Erythroblast (primary cell): ENCODE measurements around the gene NRXN3.

Experiments used
- GATA1 ChIP-seq: IDR thresholded peaks from 2 replicates; pipeline ENCODE4 v1.6.1; 2011; ENCODE audit warnings: low read depth, mild to moderate bottlenecking, control low read depth, low read length, moderate library complexity
- POLR2A ChIP-seq: IDR thresholded peaks from 2 replicates; pipeline ENCODE4 v1.6.1; 2011; ENCODE audit warnings: mild to moderate bottlenecking, low read length

- TF ChIP-seq POLR2A (no peak), GATA1 (no peak)
Measured at GRCh38 chr14:79111987-79112501, 941.9 kb downstream of the NRXN3 start.
